Measurements from ENCODE around the gene C4A.
A peak's percentile ranks its signal among the peaks of the same experiment; 100 is the strongest.
"Not testable (repeated sequence)": the region's sequence is repeated elsewhere in the genome, so short reads cannot be mapped to it uniquely, and the experiment has no call there.

C4A gene

GRCh38 chr6:32047855-32048766 is 66.3 kb downstream of the C4A start:
- DNase-seq (ENCODE audit: low read depth, low spot score) = peak; percentile 23

GRCh38 chr6:32049149-32049548 is 67.3 kb downstream of the C4A start:
- DNase-seq (ENCODE audit: low read depth, low spot score) = not testable (repeated sequence)

DNA sequence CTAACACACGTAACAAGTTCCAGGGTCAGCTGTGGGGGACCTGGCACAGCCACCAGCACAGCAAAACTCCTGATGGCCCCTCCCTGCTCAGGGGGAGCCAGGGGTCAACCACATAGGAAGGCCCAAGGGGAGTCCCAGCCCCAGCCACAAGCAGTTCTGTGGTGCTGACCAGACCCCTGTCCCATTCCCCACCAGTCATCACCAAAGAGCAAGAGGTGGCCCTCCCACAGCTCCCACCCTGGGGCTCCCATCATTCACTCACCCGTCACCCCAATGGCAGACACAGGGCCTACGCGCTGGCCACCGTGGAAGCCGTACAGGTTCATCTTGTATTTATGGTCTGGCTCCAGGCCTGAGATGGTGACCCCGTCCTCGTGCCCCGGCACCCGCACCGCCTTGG is 67.9 kb downstream of the C4A start:
- not testable (repeated sequence) for DNase-seq (ENCODE audit: low read depth, low spot score)

- no peak for DNase-seq (ENCODE audit: low read depth, low spot score)
These were observed 68.7 kb downstream of the C4A start for GRCh38 chr6:32050562-32050961.
